ENCODE data around the gene DUSP3. TPM values are rescaled to one million over a fixed set of nuclear protein-coding genes. Genes with fewer than 3 reads are reported as not detected.

DUSP3 gene
- total and polyA plus RNA-seq, 2 donors (not counting 1 experiment from before 2014, with no cell fraction given), result 8.9 to 18.2 TPM

DNA sequence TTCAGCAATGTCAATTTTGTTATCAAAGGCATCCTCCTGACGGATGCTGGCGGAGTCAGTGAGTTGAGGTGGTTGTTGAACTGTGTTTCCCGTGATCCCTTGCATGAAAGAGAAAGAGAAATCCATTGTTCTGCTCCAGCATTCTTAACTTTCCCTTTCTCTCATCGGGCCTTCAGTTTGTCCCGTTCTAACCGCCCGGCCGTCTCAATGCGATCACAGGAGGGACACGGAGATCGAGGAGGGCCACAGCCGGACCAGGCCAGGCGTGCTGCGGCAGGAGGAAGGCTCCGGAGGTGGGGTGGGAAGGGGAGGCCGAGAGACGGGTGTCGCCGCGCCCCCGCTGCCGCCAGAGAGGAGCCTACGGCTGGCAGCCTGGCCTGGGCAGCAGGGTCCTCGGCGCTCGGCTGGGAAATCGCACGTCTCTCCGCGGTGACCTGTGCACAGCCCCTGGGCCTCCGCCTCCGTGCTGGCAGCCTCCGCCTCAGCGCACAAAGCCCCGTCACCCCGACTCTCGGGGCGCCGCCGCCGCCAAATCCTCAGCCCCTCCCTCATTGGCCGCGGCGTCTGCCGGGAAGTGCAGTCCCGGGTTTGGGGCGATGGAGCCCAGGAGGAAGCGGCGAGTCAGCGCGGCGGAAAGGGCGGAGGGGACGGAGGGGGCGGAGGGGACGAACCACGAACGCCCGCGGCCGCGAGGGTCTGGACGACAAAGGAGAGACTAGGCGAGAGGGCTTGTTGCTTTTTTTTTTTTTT is 58.3 kb downstream of the DUSP3 start:
- peaks cover 3 to 12% of the 10 kb centered on the region in 2 donors for H3K4me1 ChIP-seq (ENCODE audit: control insufficient read depth in 2 of 2, insufficient read depth in 2 of 2, low read length in 2 of 2)
- Mint-ChIP-seq H3K4me3 (peak overlapping the region; percentile 99), H3K9me3 (ENCODE audit: insufficient read depth) (no peaks in the 10 kb centered on the region), H3K27ac (peak overlapping the region; percentile 99), H3K4me1 (peaks cover 10% of the 10 kb centered on the region), H3K27me3 (peaks cover 5% of the 10 kb centered on the region)
- H2AFZ ChIP-seq (ENCODE audit: insufficient read depth, low read depth, low read length, poor library complexity, severe bottlenecking), result peak overlapping the region; percentile 93
- no peak for TF ChIP-seq EZH2 (IDR thresholded peaks at IDR 0.05; ENCODE audit: borderline replicate concordance, insufficient read depth, low read depth, low read length, poor library complexity, severe bottlenecking)
- TF ChIP-seq, protein P1, sequence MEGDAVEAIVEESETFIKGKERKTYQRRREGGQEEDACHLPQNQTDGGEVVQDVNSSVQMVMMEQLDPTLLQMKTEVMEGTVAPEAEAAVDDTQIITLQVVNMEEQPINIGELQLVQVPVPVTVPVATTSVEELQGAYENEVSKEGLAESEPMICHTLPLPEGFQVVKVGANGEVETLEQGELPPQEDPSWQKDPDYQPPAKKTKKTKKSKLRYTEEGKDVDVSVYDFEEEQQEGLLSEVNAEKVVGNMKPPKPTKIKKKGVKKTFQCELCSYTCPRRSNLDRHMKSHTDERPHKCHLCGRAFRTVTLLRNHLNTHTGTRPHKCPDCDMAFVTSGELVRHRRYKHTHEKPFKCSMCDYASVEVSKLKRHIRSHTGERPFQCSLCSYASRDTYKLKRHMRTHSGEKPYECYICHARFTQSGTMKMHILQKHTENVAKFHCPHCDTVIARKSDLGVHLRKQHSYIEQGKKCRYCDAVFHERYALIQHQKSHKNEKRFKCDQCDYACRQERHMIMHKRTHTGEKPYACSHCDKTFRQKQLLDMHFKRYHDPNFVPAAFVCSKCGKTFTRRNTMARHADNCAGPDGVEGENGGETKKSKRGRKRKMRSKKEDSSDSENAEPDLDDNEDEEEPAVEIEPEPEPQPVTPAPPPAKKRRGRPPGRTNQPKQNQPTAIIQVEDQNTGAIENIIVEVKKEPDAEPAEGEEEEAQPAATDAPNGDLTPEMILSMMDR (IDR thresholded peaks at IDR 0.05), result no peak
- POLR2A ChIA-PET, result no interaction called here
- peaks cover 0 to 3% (median 0%) of the 10 kb centered on the region in 4 experiments for H3K27me3 ChIP-seq (replicated peaks in 1 of 4; ENCODE audit: control extremely low read depth in 1 of 4, control insufficient read depth in 3 of 4, insufficient read depth in 4 of 4, low read length in 3 of 4)
- intact Hi-C loops (cut with micrococcal nuclease), result no loop called here
- WGBS (ENCODE audit: insufficient coverage), result 4% methylated on average over 37 of the region's 64 CpGs
- H4K20me1 ChIP-seq (ENCODE audit: control insufficient read depth, insufficient read depth, low read length, poor library complexity, severe bottlenecking), result no peaks in the 10 kb centered on the region
- H3K4me2 ChIP-seq (replicated peaks; ENCODE audit: low read depth, low read length, poor library complexity, severe bottlenecking), result peak overlapping the region; percentile 67
- H3K79me2 ChIP-seq (ENCODE audit: control insufficient read depth, insufficient read depth, low read length), result no peaks in the 10 kb centered on the region
- CTCF ChIA-PET, result interaction anchor here (0.5 to 0.8 kb wide), 3 partner anchors 40 to 981 kb away, joined by 3 to 4 read pairs (median 4); no protein-coding TSS in a partner anchor
- H3K4me3 ChIP-seq (ENCODE audit: control extremely low read depth in 1 of 5, extremely low read depth in 1 of 5, insufficient read depth in 1 of 5, low read depth in 2 of 5, low read length in 4 of 5), result peak overlapping the region; percentile 59 to 97 (median 74)
- peak overlapping the region; percentile 79 to 84 for H3K27ac ChIP-seq (ENCODE audit: low read length in 2 of 2)
- no peaks in the 10 kb centered on the region for H3K36me3 ChIP-seq (replicated peaks in 1 of 2; ENCODE audit: control extremely low read depth in 1 of 2, control insufficient read depth in 1 of 2, extremely low read depth in 1 of 2, insufficient read depth in 2 of 2, low read length in 1 of 2)
- DNase-seq (peak; percentile 79), ATAC-seq (ENCODE audit: low read depth) (peak; percentile 91)
- no peaks in the 10 kb centered on the region for H3K9me3 ChIP-seq (ENCODE audit: control extremely low read depth in 1 of 3, control insufficient read depth in 2 of 3, insufficient read depth in 1 of 3, low read length in 2 of 3)
- H3K9ac ChIP-seq (ENCODE audit: low read length), result peak overlapping the region; percentile 75

DNA sequence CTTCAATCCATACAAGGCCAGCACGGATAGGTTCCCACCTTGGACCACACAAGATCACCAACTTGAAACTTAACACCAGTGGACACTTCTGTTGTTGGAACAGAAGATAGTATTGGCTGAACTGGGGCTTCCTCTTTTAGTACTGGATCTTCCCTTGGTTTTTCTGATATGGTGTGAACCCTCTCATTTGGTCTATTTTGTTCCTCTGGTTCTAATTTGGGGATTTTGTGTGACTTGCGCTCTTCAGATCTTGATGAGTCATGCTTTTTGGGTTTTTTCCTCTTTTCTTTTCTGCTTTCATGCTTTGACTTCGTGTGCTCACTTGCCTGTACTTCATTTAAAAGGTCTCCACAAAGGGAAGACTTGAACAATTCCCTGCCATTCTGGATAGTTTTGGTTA is 59.2 kb downstream of the DUSP3 start:
- H3K27ac Mint-ChIP-seq, result peak overlapping the region; percentile 99

More for the DNA sequence above, 59.2 kb downstream of the DUSP3 start:
- no peak for ATAC-seq (ENCODE audit: low read depth)
- H3K27me3 Mint-ChIP-seq, result peaks cover 14% of the 10 kb centered on the region
- Histone ChIP-seq H4K20me1 (ENCODE audit: control insufficient read depth, insufficient read depth, low read length, poor library complexity, severe bottlenecking) (no peaks in the 10 kb centered on the region), H3K79me2 (ENCODE audit: control insufficient read depth, insufficient read depth, low read length) (no peaks in the 10 kb centered on the region), H2AFZ (ENCODE audit: insufficient read depth, low read depth, low read length, poor library complexity, severe bottlenecking) (peak overlapping the region; percentile 93), H3K27ac (ENCODE audit: low read length in 2 of 2) (no peak overlapping the region), H3K27me3 (replicated peaks in 1 of 4; ENCODE audit: control extremely low read depth in 1 of 4, control insufficient read depth in 3 of 4, insufficient read depth in 4 of 4, low read length in 3 of 4) (peaks cover 0 to 6% (median 0%) of the 10 kb centered on the region in 4 experiments), H3K36me3 (replicated peaks in 1 of 2; ENCODE audit: control extremely low read depth in 1 of 2, control insufficient read depth in 1 of 2, extremely low read depth in 1 of 2, insufficient read depth in 2 of 2, low read length in 1 of 2) (no peaks in the 10 kb centered on the region), H3K9ac (ENCODE audit: low read length) (no peak overlapping the region), H3K9me3 (ENCODE audit: control extremely low read depth in 1 of 3, control insufficient read depth in 2 of 3, insufficient read depth in 1 of 3, low read length in 2 of 3) (no peaks in the 10 kb centered on the region), H3K4me3 (ENCODE audit: control extremely low read depth in 1 of 5, extremely low read depth in 1 of 5, insufficient read depth in 1 of 5, low read depth in 2 of 5, low read length in 4 of 5) (no peak overlapping the region), H3K4me1 (ENCODE audit: control insufficient read depth in 2 of 2, insufficient read depth in 2 of 2, low read length in 2 of 2) (peaks cover 3 to 12% of the 10 kb centered on the region in 2 donors), H3K4me2 (replicated peaks; ENCODE audit: low read depth, low read length, poor library complexity, severe bottlenecking) (no peak overlapping the region)
- peaks cover 12% of the 10 kb centered on the region for H3K4me1 Mint-ChIP-seq
- ChIA-PET CTCF (interaction anchor here (0.8 kb wide), 1 partner anchor 143 kb away, joined by 3 read pairs; no protein-coding TSS in a partner anchor), POLR2A (no interaction called here)
- 0% methylated on average over 1 of the region's 3 CpGs for WGBS (ENCODE audit: insufficient coverage)
- intact Hi-C loops (cut with micrococcal nuclease), result no loop called here
- DNase-seq, result no peak
- peak overlapping the region; percentile 99 for H3K4me3 Mint-ChIP-seq
- H3K9me3 Mint-ChIP-seq (ENCODE audit: insufficient read depth), result no peaks in the 10 kb centered on the region
- TF ChIP-seq EZH2 (IDR thresholded peaks at IDR 0.05; ENCODE audit: borderline replicate concordance, insufficient read depth, low read depth, low read length, poor library complexity, severe bottlenecking), result no peak
- TF ChIP-seq, protein P1 (IDR thresholded peaks at IDR 0.05), result no peak
